Fibroblast of mammary gland (primary cell): ENCODE results near the gene RSBN1L.

Experiments
- DNase-seq: peaks from one replicate; pipeline ENCODE4 v3.0.0-alpha.2; 2010; ENCODE audit warnings: low read depth
- H3K4me3 ChIP-seq: 2 replicates; pipeline ENCODE4 v1.5.1; 2011; ENCODE audit warnings: low read depth, mild to moderate bottlenecking, low read length, moderate library complexity; ENCODE audit not compliant: control insufficient read depth
- TF ChIP-seq, protein P1 (sequence below): conservative IDR thresholded peaks from 2 replicates; pipeline ENCODE4 v1.5.1; 2011; ENCODE audit warnings: low read depth, low read length, inconsistent platforms; ENCODE audit not compliant: control insufficient read depth, insufficient read depth

The RSBN1L gene

DNA sequence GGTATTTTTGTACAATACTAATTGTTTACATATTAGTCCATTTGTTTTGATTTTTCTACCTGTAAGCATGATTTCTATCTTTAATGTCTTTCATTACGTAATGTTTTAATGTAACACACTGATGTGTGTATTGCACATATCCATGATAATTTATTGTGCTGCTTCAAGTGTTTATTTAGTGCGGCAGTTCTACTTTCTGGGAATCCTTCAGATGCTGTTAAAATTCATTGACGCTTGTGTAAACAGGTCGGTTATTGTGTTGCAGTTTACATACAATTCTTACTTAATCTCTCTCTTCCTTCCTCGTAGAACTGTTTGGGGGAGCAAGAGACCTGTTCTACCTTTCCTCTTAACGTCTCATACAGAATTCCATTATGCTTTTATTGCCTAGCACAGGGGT, 95.1 kb downstream of the RSBN1L start:
- no peak for DNase-seq
- TF ChIP-seq, protein P1, sequence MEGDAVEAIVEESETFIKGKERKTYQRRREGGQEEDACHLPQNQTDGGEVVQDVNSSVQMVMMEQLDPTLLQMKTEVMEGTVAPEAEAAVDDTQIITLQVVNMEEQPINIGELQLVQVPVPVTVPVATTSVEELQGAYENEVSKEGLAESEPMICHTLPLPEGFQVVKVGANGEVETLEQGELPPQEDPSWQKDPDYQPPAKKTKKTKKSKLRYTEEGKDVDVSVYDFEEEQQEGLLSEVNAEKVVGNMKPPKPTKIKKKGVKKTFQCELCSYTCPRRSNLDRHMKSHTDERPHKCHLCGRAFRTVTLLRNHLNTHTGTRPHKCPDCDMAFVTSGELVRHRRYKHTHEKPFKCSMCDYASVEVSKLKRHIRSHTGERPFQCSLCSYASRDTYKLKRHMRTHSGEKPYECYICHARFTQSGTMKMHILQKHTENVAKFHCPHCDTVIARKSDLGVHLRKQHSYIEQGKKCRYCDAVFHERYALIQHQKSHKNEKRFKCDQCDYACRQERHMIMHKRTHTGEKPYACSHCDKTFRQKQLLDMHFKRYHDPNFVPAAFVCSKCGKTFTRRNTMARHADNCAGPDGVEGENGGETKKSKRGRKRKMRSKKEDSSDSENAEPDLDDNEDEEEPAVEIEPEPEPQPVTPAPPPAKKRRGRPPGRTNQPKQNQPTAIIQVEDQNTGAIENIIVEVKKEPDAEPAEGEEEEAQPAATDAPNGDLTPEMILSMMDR = no peak
- no peak overlapping the region for H3K4me3 ChIP-seq

DNA sequence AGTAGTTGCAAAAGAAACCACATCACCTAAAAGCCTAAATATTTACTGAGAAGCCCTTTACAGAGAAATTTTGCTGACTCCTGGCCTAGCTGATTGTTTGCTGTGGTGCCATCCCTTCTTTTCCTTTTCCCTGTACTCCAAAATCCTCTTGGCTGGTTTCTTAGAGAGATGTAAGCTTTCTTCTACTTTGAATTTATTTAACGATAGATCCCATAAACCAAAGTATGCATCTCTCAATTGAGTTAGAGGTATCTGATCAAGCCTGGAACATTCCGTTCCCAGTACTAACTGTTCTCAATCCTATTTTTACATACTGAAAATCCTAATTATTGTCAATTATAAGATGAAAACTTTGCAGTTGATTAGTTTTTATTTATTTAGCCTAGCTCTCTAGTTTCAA, 95.7 kb downstream of the RSBN1L start:
- peak; percentile 1 for DNase-seq
- H3K4me3 ChIP-seq = no peak overlapping the region
- TF ChIP-seq, protein P1 = no peak

- TF ChIP-seq, protein P1 = no peak
- no peak overlapping the region for H3K4me3 ChIP-seq
- no peak for DNase-seq
Observed at GRCh38 chr7:77794000-77794399, 97.7 kb downstream of the RSBN1L start.

- no peak overlapping the region for H3K4me3 ChIP-seq
- DNase-seq = no peak
- TF ChIP-seq, protein P1 = no peak
Observed at GRCh38 chr7:77796109-77796508, 99.8 kb downstream of the RSBN1L start.

GRCh38 chr7:77796960-77797359, 100.7 kb downstream of the RSBN1L start:
- TF ChIP-seq, protein P1 = no peak
- H3K4me3 ChIP-seq = peak overlapping the region; percentile 97
- peak; percentile 9 for DNase-seq

GRCh38 chr7:77797734-77798393, 101.6 kb downstream of the RSBN1L start:
- no peak for DNase-seq
- peak overlapping the region; percentile 97 for H3K4me3 ChIP-seq
- TF ChIP-seq, protein P1 = no peak
